Mononuclear cell (primary cell): Measurements from ENCODE around the gene NUMA1. TPM values are rescaled to one million over a fixed set of nuclear protein-coding genes. Genes with fewer than 3 reads are reported as not detected.

ENCODE experiments used
- H3K27me3 ChIP-seq: 2 replicates; pipeline ENCODE4 v1.6.0; 2011; ENCODE audit warnings: low read length, control low read depth; ENCODE audit not compliant: insufficient read depth
- H3K4me1 ChIP-seq: 2 replicates; pipeline ENCODE4 v1.5.1; 2011; ENCODE audit warnings: mild to moderate bottlenecking, low read length, control low read depth; ENCODE audit not compliant: insufficient read depth
- H3K4me3 ChIP-seq: 2 replicates; pipeline ENCODE4 v1.5.1; 2011; ENCODE audit warnings: mild to moderate bottlenecking, low read length, moderate library complexity
- H3K9me3 ChIP-seq: 2 replicates; pipeline ENCODE4 v1.5.1; 2011; ENCODE audit warnings: low read depth, mild to moderate bottlenecking, control low read depth, low read length
- total RNA-seq: library from RNA; depleted of rRNA; stranded (reverse); fragments of >200 nt; gene quantifications from one replicate; pipeline ENCODE4 v1.2.3, GENCODE V29; 2012

The NUMA1 gene
- total RNA-seq, 1 donor, result 125 TPM

- Histone ChIP-seq H3K9me3 (no peaks in the 10 kb centered on the region), H3K4me1 (peaks cover 7% of the 10 kb centered on the region), H3K27me3 (no peaks in the 10 kb centered on the region), H3K4me3 (no peak overlapping the region)
Observed at GRCh38 chr11:72024069-72024754, 56.1 kb downstream of the NUMA1 start.

DNA sequence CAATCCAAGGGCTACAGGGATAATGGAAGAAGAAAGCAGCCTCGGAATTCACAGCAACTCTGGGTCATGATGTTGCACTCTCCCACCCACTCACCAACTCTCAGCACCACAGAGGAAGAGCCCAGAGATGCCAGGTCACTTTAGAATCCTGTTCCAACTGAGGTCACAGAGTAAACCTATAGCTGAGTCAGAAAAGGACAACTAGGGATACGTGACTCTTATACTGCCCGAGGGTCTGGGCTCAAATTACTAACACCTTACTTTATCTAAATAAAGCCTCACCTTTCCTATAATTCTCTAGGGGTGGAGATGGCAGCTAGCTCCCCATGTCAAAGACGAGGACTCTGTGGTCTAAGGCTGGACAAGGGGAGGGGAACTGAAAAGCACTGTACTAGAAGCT, 57.0 kb downstream of the NUMA1 start:
- H3K4me3 ChIP-seq, result no peak overlapping the region
- no peaks in the 10 kb centered on the region for H3K9me3 ChIP-seq
- H3K27me3 ChIP-seq, result no peaks in the 10 kb centered on the region
- peaks cover 7% of the 10 kb centered on the region for H3K4me1 ChIP-seq

DNA sequence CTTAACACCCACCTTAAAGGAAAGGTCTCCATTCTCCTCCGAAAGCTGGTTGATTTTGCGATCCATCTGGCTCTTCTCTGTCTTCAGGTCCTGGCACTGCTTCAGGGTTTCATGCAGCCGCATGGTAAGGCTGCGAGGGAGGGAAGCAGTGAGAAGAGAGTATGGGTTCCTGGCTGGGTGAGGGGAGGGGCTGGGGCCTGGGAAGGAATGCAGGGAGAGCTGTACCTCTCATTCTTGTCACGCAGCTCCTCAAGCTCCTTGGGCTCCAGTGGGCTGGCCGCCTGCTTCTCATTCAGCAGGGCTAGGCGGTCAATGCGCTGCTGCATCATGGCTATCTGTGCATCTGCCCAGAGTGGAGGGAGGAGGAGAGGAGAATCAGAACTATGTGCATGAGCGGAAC, 62.2 kb downstream of the NUMA1 start:
- Histone ChIP-seq H3K4me1 (no peaks in the 10 kb centered on the region), H3K4me3 (no peak overlapping the region), H3K27me3 (no peaks in the 10 kb centered on the region), H3K9me3 (no peaks in the 10 kb centered on the region)

- Histone ChIP-seq H3K27me3 (no peaks in the 10 kb centered on the region), H3K4me3 (no peak overlapping the region), H3K4me1 (no peaks in the 10 kb centered on the region), H3K9me3 (no peaks in the 10 kb centered on the region)
Observed at GRCh38 chr11:72015511-72016061, 64.8 kb downstream of the NUMA1 start.

- Histone ChIP-seq H3K4me3 (no peak overlapping the region), H3K9me3 (no peaks in the 10 kb centered on the region), H3K4me1 (no peaks in the 10 kb centered on the region), H3K27me3 (no peaks in the 10 kb centered on the region)
Observed at GRCh38 chr11:72014761-72015320, 65.5 kb downstream of the NUMA1 start.

- Histone ChIP-seq H3K9me3 (no peaks in the 10 kb centered on the region), H3K4me1 (no peaks in the 10 kb centered on the region), H3K4me3 (no peak overlapping the region), H3K27me3 (no peaks in the 10 kb centered on the region)
Observed at GRCh38 chr11:72013765-72014711, 66.3 kb downstream of the NUMA1 start.

DNA sequence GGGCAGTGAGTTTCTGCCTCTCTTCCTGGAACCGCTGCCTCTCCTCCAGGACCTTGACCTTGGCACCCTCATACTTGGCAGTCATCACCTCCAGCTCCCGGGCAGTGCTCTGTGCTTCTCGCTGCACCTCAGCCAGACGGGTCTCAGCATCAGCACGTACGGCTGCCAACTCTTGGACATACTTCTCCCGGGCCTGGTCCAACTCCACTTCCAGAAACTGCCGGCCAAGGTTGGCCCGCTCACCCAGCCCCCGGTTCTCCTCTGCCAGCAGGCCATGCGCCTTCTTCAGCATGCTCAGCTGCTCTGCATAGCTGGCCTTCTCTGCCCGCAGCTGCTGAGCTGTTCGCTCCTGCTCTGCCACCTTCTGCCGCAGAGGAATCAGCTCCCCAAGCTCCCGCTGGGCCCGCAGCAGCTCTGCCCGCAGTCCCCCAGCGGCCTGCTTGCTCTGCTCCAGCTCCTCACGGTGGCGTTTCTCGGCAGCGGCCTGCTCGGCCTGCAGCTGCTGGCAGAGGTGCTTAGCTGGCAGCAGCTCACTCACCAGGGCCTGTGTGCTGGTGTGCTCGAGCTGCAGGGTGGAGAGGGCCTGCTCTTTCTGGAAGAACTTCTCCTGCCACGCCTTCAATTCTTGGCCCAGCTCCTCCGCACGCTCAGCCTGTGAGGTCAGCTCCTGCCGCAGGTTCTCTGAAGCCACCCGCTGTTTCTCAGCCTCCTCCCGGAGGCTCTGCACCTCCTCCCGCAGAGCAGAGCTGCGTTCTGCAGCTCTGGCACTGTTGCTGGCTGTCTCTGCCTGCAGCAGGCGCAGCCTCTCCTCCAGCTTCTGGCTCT, 67.2 kb downstream of the NUMA1 start:
- Histone ChIP-seq H3K4me1 (no peaks in the 10 kb centered on the region), H3K9me3 (no peaks in the 10 kb centered on the region), H3K4me3 (no peak overlapping the region), H3K27me3 (no peaks in the 10 kb centered on the region)

DNA sequence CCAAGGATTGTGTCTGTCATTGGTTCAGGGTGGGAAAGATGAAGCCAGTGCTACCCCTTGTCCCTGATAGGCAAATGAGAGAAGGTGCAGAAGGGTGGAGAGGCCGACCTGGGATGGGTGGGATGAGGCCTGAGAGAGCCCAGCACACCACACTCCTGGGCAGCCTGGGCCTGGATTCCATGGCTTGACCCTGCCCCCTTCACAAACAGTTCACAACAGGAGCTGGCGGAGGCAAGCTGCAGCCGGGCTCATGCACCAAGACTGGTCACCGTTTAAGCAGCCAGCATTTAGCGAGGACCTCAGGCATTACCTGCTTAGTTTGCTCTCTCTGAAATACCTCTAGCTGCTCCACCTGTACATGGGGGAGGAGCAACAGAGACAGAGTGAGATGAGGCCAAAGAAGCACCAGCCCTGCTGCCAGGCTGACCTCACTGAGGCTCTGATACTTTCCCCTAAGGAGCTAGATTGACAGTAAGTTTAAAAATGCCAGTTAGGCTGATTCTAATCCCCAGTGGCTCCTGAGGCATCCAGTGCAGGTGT, 68.2 kb downstream of the NUMA1 start:
- Histone ChIP-seq H3K9me3 (no peaks in the 10 kb centered on the region), H3K4me1 (no peaks in the 10 kb centered on the region), H3K4me3 (no peak overlapping the region), H3K27me3 (no peaks in the 10 kb centered on the region)

DNA sequence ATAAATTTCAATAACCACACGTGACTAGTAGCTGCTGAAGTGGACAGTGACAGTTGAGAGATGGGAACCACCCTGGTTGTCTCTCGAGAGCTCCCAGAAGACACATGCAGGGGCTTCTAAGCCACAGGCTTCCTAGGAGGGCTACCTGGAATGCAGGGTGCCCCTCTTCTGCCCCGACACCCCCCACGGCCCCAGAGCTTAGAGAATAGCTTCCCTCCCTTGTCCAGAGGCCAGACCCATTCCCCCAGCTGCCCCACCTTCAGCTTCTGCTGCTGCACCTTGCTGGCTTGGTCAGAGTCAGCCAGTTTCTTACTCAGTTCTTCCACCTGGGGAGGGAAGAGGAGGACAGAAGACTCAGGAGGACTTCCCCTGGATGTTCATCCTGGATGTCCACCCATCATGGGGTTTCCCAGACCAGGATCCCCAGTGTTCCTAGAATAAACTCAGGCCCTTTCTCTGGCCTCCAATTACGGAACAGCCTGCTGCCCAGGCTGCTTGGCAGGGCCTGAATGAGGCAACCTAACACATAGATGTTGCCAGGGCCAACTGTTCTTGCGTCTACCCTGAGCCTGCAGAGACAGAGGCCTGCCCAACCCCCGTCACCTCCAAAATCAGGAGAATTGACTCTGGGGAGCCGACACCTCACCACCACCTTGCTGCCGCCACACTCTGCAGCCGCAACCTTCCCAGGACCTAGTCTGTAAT, 69.7 kb downstream of the NUMA1 start:
- H3K4me1 ChIP-seq, result no peaks in the 10 kb centered on the region
- no peak overlapping the region for H3K4me3 ChIP-seq
- H3K27me3 ChIP-seq, result no peaks in the 10 kb centered on the region
- H3K9me3 ChIP-seq, result no peaks in the 10 kb centered on the region

DNA sequence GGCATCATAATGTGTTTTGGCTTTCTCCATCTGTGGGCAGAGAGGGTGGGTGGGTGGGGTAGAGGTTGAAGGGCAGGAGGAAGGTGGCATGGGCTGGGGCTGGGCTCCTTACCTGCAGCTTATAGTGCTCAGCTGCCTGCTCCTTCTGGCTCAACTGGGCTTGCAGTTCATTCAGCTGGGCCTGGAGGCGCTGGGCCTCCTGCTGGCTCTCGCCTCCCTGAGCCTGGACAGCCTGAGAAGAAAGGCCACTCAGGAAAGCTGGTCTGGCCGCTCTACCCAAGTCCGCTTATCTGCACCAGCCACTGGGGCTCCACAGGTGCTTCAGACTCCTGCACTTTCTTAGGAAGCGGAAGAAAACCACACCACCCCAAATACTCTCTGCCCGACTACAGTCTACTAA, 71.2 kb downstream of the NUMA1 start:
- Histone ChIP-seq H3K9me3 (no peaks in the 10 kb centered on the region), H3K4me1 (no peaks in the 10 kb centered on the region), H3K4me3 (no peak overlapping the region), H3K27me3 (no peaks in the 10 kb centered on the region)

DNA sequence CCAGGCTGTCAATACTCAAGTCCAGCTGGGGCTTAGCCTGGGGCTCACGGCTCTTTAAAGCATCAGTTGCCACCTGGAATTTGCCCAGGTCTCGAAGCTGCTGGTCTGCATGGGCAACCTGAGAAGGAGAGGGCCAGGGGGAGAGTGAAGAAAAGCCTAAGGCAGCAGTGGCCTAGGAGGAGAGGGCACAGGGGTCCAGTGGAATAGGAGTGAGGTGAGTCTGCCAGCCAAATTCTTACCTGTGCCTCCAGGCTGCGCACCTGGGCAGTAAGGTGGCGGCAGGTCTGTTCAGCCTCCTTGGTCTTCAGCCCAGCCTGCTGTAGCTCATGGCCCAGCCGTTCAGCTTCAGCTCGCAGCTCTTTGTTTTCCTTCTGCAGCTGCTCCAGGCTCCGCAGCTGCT, 71.6 kb downstream of the NUMA1 start:
- Histone ChIP-seq H3K27me3 (no peaks in the 10 kb centered on the region), H3K4me1 (no peaks in the 10 kb centered on the region), H3K4me3 (no peak overlapping the region), H3K9me3 (no peaks in the 10 kb centered on the region)

GRCh38 chr11:72007587-72007986, 72.8 kb downstream of the NUMA1 start:
- H3K4me3 ChIP-seq, result no peak overlapping the region
- H3K9me3 ChIP-seq, result no peaks in the 10 kb centered on the region
- H3K27me3 ChIP-seq, result no peaks in the 10 kb centered on the region
- no peaks in the 10 kb centered on the region for H3K4me1 ChIP-seq

GRCh38 chr11:72007089-72007476, 73.3 kb downstream of the NUMA1 start:
- Histone ChIP-seq H3K4me1 (no peaks in the 10 kb centered on the region), H3K4me3 (no peak overlapping the region), H3K27me3 (no peaks in the 10 kb centered on the region), H3K9me3 (no peaks in the 10 kb centered on the region)
